GM21786 (cell line): ENCODE data around the gene ADCY9.
"Not testable (repeated sequence)": the region's sequence is repeated elsewhere in the genome, so short reads cannot be mapped to it uniquely, and the experiment has no call there.

Source experiments
- ATAC-seq: cut with Tn5 transposase; IDR thresholded peaks from one replicate; pipeline ENCODE4 v1.9.1; 2021; ENCODE audit not compliant: unreplicated experiment

ADCY9 gene

DNA sequence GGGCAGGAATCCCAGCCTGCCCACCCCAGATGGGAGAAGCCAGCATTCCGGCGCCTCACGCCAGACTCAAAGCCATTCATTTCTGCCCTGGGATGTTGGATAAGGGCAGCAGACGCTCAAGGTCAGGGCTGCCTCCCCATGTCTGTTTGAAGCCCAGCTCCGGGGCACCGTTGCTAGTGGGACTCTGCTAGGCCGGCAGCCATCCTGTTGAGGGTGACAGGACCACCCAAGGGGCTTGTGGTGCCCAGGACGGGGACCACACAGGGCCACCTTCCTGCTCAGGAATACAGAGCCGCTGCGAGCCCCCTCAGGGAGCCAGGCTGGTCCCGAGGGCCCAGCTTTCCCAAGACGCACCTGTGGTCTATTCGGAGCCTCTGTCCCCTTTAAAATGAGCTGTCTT, 134.0 kb downstream of the ADCY9 start:
- no peak for ATAC-seq

DNA sequence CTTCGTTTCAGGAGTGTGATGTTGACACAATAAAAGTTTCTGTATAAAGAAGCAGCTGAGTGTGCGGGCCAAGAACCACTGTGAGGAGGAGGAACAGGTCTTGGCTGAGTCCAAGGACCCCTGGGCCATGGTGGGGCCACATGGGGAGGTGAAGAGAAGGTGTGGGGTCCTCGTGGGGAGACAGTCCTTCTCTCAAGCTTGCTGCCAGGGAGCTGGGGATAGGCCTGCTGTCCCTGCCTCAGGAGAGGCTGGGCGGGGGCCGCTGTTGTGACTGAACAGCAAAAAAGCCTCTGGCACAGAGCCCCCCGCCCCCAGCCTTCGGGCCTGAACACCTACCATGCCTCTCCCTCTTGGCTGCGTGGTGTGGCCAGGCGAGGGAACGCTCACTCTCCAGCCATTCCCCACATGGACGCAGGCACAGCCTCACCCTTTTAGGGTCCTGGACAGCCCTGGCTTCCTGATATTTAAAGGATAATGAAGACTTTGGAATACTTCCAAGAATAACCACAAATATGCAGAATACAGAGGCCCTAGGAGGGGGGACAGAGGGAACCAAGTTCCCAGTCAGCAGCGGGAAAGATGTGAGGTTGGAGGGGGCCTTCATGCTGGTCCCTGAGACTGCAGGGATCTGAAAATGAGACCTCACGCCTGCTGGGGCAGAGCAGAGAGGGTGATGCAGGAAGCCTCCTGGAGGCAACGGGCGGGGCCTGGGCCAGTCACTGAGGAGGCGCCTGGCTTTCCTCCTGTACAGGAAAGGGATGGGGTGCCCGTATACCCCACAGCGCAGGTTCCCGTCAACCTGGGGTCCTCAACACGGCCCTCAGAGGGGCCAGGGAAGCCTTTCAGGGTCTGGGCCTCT, 135.8 kb downstream of the ADCY9 start:
- no peak for ATAC-seq

DNA sequence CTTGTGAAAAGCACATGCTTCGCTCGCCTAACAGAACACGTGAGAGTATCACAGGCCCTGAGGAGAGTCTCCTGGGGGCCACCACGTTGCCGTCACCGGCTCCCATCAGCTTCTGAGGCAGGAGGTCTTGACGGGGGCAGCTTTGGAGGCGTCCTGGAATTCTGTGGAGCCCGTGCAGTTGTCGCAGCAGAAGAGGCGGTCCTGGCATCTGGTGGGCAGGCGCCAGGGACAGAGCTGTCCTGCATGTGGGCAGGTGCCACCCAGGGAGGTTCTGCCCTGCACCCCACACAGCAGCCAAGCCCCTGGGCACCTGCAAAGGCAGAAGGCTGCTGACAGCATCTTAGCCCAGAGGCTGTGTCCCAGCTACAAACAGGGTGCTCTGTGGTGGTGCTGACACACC, 136.7 kb downstream of the ADCY9 start:
- ATAC-seq: no peak

DNA sequence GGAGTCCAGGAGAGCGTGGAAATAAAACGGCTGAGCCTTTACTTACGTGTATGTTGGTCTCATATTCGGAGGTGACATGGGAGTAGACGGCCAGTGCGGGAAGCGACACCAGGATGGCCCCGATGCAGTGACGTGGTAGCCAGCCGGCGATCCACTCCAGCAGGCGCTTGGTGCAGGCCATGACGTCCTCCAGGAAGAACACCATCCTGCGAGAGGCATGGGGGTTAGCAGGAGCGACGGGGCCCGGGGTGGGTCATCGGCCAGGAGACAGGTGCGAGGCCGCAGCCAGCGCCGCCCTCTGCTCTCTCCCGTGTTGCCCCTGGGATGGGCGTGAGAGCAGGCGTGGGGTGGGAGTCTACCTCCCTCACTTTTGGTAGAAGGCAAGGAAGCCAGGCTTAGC, 137.2 kb downstream of the ADCY9 start:
- ATAC-seq: no peak

DNA sequence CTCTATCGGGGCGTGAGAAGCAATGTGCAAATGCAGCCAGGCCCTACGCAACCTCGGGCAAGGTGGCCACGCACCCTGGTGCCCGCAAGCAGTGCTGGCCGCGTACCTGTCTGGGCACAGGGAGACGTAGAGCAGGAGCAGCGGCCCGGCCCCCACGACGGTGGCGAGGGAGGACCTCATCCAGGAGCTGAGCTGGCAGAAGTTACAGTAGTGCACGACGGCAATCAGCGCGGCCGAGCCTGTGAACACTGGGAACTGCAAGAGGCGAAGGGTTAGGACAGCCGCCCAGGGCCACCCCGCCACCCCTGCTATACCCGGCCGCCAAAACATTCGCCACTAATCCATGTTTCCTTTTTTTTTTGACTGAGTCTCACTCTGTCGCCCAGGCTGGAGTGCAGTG, 138.9 kb downstream of the ADCY9 start:
- ATAC-seq: no peak

DNA sequence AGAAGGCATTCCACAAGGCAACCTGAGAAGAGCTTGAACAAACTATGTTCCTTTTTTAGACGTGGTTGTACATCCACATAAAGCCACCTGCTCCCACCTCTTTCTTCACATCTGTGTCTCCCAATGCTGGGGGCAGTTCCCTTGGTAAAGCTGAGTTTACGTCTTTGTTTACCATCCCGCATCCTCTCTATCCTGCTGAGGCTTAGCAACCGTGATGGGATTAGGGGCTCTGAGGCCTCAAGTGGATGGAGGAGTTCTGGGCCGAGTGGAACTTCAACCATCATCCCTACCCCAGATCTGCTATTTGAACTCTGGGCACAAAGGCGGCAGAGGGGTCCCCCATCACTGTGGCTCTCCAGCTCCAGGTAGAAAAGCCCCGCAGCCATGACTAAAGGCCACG, 141.5 kb downstream of the ADCY9 start:
- no peak for ATAC-seq

DNA sequence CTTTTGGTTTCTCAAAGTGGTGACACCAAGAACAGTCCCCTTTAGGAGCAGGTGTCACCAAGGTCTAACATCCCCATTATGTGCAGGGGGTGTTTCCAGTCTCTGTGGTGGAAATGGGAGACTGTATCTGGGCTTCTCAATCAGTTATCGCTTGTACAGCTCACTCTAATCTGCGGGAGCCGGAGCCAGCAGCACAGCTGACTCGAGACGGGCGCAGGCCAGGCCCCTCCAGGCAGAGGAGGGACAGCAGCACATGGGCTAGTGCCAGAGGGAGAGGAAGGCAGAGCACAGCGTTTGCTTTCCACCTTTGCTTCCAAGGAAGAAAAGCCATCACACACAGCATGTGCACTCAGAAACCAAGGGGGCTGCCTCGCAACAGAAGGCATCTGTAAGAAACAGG, 144.5 kb downstream of the ADCY9 start:
- ATAC-seq: no peak

DNA sequence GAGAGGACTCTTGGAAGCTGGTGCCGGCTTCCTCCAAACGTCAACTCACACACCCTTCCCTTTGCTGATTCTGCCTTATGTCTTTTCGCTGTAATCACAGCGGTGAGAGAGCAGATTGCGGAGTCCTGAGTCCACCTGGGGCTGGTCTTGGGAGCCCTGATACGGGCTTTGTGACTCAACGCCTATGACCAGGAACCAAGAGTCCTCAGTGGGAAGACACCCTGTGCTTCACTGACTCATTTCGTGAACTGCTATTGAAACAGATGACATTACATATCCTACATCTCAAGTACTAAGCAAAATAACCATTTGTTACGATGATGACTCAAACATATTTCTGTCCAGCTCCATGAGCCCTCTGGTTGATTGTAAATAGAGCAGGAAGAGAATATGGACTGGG, 145.0 kb downstream of the ADCY9 start:
- ATAC-seq: no peak

DNA sequence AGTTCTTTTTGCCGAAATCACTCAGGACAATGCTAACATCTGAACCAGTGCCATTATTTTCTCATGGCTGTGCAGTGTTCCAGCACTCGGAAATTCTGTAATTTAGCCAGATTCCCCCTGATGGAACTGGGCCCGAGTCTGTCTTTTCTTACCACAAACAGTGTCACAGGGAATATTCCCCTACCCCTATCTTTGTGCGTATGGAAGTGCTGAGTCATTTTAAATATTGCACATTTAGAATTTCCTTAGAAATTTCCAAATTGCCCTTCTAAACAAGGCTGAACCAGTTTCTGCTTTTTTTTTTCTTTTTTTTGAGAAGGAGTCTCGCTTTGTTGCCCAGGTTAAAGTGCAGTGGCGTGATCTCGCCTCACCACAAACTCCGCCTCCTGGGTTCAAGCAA, 147.7 kb downstream of the ADCY9 start:
- ATAC-seq: no peak

DNA sequence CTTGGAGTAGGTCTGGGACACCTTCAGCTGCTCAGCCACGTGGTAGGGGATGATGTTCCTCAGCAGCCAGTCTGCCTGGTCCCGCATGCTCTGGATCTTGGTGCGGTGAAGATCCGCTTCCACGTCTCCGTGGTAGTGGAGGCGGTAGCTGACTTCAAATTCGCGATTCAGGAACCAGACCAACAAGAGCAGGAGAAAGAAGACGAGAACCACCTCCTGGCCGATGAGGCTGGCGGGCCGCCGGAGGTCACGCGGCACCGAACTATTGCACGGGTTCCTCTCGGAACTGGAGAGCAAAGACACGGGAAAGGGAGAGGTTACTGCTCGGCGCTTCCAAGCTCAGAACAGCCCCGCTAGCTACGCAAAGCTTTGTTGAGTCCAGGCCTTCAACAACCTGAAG, 149.6 kb downstream of the ADCY9 start:
- ATAC-seq: no peak

DNA sequence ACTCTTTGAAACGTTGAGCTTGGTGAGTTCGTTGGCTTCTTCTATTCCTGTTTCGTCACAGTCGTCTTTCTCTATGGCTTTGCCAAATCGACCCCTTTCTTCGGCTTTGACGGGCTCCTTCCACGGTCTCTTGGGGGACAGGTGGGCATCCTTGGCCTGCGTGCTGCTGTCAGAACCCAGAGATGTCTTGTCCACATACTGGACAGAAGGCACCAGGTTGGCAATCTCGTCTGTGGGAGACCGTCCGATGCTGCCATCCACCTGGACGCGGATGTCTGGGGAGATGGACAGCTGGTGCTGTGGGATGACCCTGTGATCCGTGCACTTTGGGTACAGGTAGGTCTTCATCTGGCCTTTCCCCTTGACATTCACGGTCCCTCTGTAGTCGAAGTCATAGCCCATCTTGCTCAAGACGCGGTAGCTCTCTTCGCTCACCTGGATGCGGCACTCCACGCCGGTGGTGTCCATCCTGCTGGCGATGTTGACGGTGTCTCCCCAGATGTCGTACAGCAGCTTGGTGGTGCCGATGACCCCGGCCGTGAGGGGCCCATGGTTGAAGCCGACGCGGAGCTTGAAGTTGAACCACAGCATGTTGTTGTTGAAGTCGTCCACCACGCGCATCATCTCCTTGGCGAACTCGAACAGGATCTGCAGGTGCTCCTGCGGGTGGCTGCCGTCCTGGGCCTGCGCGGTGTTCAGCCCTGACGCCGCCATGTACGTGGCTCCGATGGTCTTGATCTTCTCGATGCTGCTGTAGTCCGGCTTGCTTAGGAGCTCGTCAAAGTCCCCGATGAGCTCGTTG, 150.3 kb downstream of the ADCY9 start:
- ATAC-seq: no peak

DNA sequence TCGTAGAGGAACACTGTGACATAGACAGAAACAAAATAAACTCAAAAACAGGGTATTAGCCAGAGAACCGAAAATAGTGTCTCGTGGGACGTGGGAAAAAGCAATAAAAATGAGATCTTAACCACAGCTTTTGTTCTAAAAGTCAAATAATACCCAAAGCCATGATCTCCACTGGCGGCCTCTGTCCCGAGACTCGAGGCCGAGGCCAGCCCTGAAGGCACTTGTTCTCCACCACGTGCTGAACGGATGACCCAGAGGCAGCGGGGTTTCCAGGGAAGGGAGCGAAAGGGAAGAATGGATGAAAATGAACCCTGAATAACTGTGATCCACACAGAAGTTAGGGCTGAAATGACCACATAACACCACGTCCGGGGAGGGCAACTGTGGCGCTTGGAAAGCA, 150.9 kb downstream of the ADCY9 start:
- ATAC-seq: no peak

DNA sequence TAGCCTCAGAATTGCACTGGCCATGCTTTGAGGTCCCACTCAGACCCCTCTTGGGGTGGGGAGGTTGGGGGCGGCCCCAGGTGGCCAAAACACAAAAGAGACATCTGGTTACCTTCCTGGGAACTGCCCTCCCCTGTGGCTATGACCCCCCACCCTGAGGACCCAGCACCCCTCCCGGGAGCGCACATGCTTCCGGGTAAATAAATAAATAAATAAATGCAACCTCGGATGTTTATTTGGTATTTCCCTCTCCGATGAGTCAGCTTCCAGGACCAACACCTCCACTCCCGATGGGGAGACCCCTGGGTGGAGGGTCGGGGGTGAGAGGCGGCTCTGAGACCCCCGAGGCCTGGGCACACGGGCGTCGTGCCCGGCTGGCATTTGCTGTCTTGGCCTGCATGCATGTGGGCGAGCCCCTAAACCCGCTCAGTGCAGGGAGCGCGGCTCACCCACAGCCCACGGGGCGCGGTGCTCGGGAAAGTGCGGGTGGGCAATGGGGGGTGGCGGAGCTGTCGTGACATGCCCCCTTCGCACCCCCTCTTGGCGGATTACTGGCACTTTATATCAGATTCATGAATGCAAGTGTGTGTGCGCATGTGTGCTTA, 151.5 kb downstream of the ADCY9 start:
- ATAC-seq: no peak

DNA sequence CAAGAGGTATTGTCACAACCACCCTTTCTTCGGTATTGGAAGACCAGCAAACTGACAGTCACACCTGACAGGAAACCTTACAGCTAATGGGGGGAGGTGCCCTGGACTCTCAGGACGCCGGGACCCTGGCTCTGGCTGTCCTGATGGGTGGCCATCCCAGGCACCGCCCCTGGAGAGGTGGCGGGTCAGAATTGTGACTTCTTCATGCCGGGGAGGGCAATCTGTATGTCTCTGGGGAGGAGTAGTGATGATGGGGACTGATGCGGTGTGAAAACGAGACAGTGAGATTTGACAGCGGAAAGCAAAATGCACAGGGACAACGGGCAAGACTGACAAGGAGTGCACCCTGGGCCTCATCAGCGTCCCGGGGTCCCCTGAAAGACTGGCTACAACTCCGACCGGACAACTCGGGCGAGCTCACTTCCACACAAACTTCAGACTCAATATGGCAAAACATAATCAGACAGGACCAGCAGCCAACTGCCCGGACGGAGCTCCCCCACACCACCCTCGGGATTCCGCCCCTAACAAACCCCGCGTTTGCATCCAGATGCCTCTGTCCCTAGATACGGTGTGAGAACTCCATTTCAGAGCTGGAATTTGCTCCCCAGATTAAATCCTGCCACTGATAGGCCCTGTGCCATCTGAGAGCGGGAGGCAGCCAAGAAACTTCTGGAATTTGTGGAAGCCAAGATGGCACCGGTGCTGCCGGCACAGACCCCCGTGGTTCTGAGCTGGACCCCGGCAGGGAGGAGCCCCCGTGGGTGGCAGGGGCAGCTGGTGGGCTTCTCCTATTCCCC, 152.2 kb downstream of the ADCY9 start:
- no peak for ATAC-seq

DNA sequence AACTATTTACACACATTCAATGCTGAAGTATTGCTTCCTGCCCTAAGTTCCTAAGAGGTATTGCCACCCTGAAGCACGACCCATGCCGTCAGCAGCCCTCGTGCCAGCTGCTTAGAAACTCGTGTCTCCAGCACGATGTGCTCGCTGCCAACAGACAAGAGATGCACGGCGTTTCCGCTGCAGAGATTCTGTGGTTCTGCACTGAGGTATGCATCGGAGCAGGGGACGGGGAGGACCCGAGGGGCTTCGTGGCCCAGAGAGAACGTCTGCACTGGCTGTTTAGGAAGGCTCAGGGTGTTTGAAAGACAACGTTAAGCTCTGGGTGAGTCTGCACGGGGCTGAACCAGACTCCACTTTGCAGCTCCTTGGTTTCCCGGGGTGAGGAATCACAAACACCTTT, 153.0 kb downstream of the ADCY9 start:
- no peak for ATAC-seq

DNA sequence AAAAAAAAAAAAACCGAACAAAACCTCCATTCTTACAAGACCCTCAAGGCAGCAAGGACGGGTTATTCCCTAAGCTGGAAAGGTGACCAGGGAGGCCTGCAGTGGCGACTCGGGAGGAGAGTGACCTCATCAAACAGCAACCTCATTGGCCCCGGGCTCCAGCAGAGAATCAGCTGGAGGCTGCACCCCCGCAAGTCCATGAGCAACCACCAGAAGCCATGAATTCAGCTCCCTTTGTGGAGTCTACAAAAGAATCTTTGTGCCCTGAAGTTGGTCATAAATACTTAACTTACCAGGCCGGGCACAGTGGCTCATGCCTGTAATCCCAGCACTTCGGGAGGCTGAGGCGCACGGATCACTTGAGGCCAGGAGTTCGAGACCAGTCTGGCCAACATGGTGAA, 154.8 kb downstream of the ADCY9 start:
- ATAC-seq: no peak

DNA sequence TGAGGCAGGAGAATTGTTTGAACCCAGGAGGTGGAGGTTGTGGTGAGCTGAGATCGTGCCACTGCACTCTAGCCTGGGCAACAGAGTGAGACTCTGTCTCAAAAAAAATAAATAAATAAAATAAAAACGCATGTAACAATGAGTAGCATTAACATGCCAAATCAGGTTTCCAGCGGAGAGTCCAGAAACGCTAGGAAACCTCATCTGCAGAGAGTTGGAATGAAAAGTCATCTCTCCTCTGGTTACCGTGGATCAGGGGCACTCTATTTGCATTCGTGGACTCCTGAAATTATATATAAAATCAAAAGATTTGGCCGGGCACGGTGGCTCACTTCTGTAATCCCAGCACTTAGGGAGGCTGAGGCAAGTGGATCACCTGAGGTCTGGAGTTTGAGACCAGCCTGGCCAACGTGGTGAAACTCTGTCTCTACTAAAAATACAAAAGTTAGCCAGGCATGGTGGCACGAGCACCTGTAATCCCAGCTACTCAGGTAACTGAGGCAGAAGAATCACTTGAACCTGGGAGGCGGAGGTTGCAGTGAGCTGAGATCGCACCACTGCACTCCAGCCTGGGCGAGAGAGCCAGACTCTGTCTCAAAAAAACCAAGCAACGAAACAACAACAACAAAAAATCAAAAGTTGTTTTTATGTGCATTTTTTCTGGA, 156.2 kb downstream of the ADCY9 start:
- not testable (repeated sequence) for ATAC-seq

DNA sequence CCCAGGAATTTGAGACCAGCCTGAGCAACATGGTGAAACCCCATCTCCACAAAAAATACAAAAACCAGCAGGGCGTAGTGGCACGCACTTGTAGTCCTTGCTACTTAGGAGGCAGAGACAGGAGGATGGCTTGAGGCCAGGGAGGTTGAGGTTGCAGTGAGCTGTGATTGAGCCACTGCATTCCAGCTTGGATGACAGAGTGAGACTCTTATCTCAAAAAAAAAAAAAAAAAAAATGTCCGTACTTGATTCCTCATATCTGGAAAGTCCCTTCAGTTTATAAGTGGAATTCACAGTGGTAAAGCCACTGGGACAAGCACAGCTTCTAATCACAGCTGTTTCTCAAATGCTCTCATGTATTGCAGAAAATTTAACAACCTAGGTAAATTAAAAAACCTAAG, 157.1 kb downstream of the ADCY9 start:
- no peak for ATAC-seq

DNA sequence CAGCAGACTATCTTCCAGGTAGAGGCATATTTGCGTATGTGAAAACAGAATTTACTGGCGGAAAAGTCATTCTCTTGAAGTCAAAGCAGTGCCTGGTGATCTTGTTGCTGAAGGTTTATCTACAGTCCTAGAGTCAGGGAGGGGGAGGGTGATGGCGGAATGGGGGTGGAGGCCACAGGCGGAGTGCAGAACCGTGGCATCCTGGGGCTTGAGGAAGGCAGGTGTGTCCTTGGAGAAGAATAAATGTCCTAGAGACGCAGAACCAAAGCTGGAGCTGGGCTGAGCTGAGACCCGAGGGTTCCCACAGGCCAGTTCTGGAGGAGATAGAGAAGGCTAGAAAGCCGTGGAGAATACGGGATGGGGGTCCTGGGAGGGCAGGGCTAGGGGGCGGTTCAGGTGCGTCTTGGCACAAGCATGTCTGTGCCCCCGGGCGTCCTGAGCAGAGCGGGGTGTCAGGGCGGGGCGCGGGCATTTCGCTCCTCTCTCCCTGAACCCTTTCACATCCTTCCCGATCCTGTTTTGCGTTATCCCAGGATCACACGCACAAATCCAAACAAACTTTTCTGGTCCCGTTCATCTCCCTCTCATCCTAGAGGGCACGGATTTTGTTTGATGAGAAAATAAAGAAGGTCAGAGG, 158.8 kb downstream of the ADCY9 start:
- ATAC-seq: no peak

DNA sequence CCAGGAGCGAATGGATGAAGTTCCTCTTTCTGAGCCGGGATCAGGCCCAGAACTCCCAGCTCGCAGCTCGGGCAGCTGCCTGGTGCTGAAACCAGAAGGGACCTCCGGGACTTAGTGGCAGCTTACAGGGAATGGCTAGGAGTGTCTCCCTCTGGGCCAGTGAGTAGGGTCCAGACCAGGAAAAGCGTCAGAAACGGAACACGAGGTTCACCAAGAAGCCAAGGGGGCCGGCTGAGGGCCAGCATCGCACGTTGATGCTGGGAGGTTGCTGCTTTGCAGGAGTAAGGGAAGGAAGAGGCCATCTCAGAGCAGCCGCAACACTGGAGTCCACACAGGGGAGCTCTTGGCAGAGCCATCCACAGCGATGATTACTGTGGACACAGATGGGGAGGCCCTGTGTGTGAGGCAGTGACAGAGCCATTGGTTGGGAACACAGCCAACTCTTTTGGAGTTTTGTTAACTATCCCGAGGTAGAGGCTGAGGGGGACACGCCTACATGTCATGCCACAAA, 161.8 kb downstream of the ADCY9 start:
- ATAC-seq: no peak
